Astrocyte of the spinal cord (primary cell): ENCODE data around the gene APOBEC3H.
A peak's percentile ranks its signal among the peaks of the same experiment; 100 is the strongest.

Experiments used
- DNase-seq: peaks from one replicate; pipeline ENCODE4 v3.0.0; 2011; ENCODE audit warnings: low read depth, low spot score
- H3K4me3 ChIP-seq: 2 replicates; pipeline ENCODE4 v1.5.1; 2011; ENCODE audit warnings: low read depth, mild to moderate bottlenecking, low read length, moderate library complexity
- in situ Hi-C: cut with HindIII; loops from 2 replicates; pipeline ENCODE4 v1.10.0; 2017; ENCODE audit warnings: low sequenced_read_pairs
- TF ChIP-seq, protein P1 (sequence below): IDR thresholded peaks from 2 replicates; pipeline ENCODE4 v1.5.1; 2012; ENCODE audit warnings: low read depth, mild to moderate bottlenecking, low read length, inconsistent platforms

Gene APOBEC3H

DNA sequence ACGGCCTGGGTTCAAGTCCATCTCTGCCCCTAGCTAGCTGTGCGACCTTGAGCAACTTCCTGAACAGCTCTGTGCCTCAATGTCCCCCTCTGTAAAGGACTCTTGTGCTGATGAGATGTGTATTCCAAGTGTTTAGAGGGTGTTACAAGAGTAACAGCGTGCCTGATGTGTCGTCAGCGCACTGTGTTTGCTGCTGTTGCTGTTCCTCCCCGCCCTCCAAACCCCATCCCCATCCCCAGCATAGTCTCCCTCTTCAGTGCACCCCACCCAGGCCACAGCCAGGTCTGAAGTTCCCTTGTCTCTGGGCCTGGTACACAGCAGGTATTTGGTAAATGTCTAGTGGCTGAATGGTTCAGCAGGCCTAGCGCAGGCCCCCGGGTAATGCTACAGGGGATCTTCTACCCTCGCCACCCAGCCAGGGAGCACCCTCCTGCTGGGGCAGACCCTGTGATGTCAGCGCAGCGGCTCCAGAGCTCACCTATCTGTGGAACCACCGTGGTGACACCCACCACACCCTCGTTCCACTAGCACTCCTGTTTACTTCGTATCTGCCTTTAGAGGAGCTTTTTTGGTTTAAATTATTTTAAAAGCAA, 45.1 kb downstream of the APOBEC3H start:
- no peak overlapping the region for H3K4me3 ChIP-seq
- DNase-seq: no peak
- TF ChIP-seq, protein P1, sequence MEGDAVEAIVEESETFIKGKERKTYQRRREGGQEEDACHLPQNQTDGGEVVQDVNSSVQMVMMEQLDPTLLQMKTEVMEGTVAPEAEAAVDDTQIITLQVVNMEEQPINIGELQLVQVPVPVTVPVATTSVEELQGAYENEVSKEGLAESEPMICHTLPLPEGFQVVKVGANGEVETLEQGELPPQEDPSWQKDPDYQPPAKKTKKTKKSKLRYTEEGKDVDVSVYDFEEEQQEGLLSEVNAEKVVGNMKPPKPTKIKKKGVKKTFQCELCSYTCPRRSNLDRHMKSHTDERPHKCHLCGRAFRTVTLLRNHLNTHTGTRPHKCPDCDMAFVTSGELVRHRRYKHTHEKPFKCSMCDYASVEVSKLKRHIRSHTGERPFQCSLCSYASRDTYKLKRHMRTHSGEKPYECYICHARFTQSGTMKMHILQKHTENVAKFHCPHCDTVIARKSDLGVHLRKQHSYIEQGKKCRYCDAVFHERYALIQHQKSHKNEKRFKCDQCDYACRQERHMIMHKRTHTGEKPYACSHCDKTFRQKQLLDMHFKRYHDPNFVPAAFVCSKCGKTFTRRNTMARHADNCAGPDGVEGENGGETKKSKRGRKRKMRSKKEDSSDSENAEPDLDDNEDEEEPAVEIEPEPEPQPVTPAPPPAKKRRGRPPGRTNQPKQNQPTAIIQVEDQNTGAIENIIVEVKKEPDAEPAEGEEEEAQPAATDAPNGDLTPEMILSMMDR: no peak
- in situ Hi-C loops: no loop called here

DNA sequence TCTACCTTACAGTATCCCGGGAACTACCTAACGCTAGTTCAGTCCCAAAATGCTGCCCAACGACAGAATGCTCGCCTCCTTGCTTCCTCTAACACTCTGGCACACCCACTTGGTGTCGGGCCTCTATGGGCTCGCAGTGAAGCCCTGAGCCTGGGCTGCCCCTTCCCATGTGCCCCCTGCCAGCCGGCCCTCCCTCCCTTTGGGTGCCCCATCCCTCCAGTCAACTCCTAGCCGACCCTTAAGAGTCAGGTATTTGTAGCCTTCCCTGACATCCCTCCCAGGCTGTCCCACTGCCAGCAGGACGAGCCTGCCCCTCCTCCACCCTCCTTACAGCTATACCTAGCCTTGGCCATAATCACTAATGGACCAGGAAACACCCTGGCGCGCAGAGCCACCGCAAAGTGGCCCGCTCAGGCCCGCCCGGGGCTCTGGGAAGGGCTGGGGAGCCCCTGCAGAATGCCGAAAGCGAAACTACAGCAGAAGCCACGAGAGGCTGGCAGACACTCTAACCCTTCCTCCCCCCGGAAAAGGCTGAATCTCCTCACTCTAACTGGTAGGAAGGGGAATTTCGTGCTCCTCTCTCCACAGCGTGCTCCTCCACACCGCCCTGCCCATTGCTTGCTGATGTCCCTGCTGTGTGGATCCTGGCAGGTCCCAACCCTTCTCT, 47.2 kb downstream of the APOBEC3H start:
- H3K4me3 ChIP-seq: peak overlapping the region; percentile 79
- TF ChIP-seq, protein P1: no peak
- peak; percentile 45 for DNase-seq
- in situ Hi-C loops: no loop called here

DNA sequence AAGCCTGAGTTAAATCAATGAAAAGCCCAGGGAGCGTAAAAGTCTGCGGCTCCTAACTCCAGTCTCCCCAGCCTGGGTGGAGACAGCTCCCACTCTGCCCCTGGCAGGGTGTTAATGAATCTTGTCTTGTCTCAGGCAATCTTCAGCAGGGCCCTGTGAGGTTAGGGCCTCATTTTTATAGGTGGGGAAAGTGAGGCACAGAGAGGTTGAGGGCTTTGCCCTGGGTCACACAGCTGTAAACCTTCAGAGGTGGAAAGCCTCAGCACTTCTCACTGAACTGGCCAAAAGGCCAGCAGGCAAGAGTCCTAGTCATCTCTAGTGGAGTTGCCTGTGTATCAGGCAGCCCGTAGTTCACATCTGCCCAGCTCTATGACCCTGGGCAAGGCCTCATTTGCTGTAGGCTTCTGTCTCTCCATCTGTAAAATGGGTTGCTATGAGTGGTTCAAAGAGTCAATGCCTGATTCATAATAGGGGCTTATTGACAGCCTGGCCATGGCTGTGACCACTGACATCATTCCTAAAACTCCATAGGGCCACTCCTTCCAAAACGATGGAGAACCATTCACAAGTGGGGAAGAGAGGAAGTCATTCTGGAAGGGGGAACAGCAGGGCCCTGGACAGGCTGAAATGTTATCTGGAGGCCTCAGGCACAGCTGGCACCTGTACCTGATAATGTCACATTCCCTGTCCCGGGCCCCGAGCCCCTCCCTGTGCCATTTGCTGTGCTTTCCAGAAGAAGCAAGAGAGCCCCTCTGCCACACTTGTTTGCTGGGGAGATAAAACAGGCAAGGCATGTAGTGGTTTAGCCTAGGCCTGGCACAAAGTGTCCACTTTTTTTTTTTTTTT, 49.4 kb downstream of the APOBEC3H start:
- no peak for DNase-seq
- peak overlapping the region; percentile 79 for H3K4me3 ChIP-seq
- TF ChIP-seq, protein P1: no peak
- in situ Hi-C loops: no loop called here

DNA sequence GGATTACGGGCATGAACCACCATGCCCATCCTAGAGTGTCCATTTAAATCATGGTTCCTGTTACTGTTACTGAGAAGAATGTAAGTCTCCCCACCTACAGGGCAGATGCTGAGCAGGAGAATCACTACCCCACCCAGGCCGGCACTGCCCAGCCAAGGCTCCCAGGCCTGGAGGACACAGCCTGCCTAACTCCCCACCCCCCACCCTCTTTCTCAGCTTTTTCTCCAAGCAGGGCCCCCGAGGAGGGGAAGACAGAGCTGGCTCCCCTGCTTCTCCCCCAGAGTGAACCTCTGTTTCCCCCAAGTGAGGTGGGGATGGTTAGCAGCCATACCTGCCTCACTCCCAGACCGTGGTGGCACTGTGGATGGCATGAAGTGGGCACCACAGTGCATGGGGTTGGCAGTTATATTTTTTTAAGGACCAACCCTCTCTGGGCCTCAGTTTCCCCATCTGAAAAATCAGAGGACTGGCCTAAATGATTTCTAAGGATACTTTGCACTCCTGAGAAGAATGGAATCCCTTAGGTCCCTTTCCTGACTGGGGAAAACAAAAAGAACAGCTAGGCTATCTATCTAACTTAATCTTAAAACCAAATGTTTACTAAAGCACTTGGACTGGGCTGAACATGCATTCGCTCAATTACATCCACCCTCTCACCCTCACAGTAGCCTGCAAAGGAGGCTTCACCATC, 50.4 kb downstream of the APOBEC3H start:
- in situ Hi-C loops: no loop called here
- no peak overlapping the region for H3K4me3 ChIP-seq
- no peak for DNase-seq
- TF ChIP-seq, protein P1: no peak

DNA sequence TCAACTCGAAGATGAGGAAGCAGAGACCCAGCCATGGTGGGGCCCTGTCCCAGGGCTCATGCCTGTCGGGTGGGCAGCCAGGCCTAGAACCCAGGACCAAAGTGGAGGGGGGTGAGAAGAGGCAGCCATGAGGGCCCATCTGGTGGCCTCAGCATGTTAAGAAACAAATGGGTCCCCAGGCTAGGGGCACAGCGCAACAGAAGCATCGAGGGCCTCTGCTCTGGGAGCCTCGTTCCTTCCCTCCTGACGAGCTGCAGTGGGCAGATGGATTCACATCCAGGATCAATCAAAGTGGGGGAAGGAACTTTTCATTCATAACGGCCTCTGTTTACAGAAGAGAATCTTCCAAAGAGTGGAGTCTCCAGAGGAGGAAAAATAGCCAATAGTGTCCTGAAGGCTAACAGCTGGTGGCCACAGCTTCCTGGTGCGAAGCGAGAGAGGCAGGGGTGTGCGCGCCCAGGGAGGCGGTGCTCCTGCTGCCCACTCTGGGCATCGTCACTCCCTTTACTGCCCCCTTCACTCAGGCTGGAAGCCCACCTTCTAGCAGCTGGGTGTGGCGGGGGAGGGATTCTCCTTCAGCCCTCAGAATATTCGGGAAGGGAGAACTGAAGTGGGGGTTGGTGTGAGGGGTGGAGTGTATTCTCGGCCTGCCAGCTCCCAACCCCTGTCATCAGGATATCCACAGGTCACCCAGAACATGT, 51.1 kb downstream of the APOBEC3H start:
- TF ChIP-seq, protein P1: no peak
- in situ Hi-C loops: no loop called here
- no peak for DNase-seq
- no peak overlapping the region for H3K4me3 ChIP-seq
